GM19467 (cell line): ENCODE data around the gene IGSF9.
"Not testable (repeated sequence)": the region's sequence is repeated elsewhere in the genome, so short reads cannot be mapped to it uniquely, and the experiment has no call there.

Experiments used
- ATAC-seq: cut with Tn5 transposase; IDR thresholded peaks from one replicate; pipeline ENCODE4 v1.9.1; 2021; ENCODE audit warnings: mild to moderate bottlenecking, moderate library complexity; ENCODE audit not compliant: unreplicated experiment

The IGSF9 gene

GRCh38 chr1:159900086-159900680 is 45.2 kb downstream of the IGSF9 start, which contains the start of gene CFAP45:
TSS of gene CFAP45 (minus strand) at chr1:159900165. CDS start at chr1:159900098, 67 bp downstream.
- ATAC-seq: no peak

- ATAC-seq: not testable (repeated sequence)
Measured at GRCh38 chr1:159899634-159900033, 45.8 kb downstream of the IGSF9 start.

GRCh38 chr1:159898527-159898926 is 46.9 kb downstream of the IGSF9 start:
- ATAC-seq: no peak

- ATAC-seq: no peak
Measured at GRCh38 chr1:159897962-159898361, 47.5 kb downstream of the IGSF9 start.

GRCh38 chr1:159896546-159896930 is 48.9 kb downstream of the IGSF9 start:
- no peak for ATAC-seq

- ATAC-seq: no peak
Measured at GRCh38 chr1:159895836-159896545, 49.4 kb downstream of the IGSF9 start.

GRCh38 chr1:159895286-159895685 is 50.1 kb downstream of the IGSF9 start:
- ATAC-seq: no peak

- no peak for ATAC-seq
Measured at GRCh38 chr1:159892944-159893343, 52.5 kb downstream of the IGSF9 start.

GRCh38 chr1:159891275-159892157 is 53.9 kb downstream of the IGSF9 start:
- ATAC-seq: peak; percentile 54

GRCh38 chr1:159890390-159890789 is 55.0 kb downstream of the IGSF9 start:
- ATAC-seq: no peak

- peak; percentile 90 for ATAC-seq
Measured at GRCh38 chr1:159889821-159890252, 55.6 kb downstream of the IGSF9 start.

GRCh38 chr1:159889202-159889601 is 56.2 kb downstream of the IGSF9 start:
- no peak for ATAC-seq

GRCh38 chr1:159884296-159884695 is 61.1 kb downstream of the IGSF9 start:
- no peak for ATAC-seq

- no peak for ATAC-seq
Measured at GRCh38 chr1:159883134-159883533, 62.3 kb downstream of the IGSF9 start.

- ATAC-seq: no peak
Measured at GRCh38 chr1:159882527-159882862, 62.9 kb downstream of the IGSF9 start.

- ATAC-seq: no peak
Measured at GRCh38 chr1:159881622-159882526, 63.5 kb downstream of the IGSF9 start.

- no peak for ATAC-seq
Measured at GRCh38 chr1:159880430-159880829, 65.0 kb downstream of the IGSF9 start.

- ATAC-seq: no peak
Measured at GRCh38 chr1:159879977-159880376, 65.4 kb downstream of the IGSF9 start.

- no peak for ATAC-seq
Measured at GRCh38 chr1:159879136-159879535, 66.3 kb downstream of the IGSF9 start.

- ATAC-seq: no peak
Measured at GRCh38 chr1:159877695-159878444, 67.5 kb downstream of the IGSF9 start.
